Keratinocyte (primary cell): Measurements from ENCODE around the gene SF3A1. TPM values are rescaled to one million over a fixed set of nuclear protein-coding genes. Genes with fewer than 3 reads are reported as not detected.

Experiments used
- DNase-seq: peaks from one replicate; pipeline ENCODE4 v3.0.0-alpha.2; 2011; ENCODE audit warnings: low read depth, missing footprints, low spot score
- FAIRE-seq: peaks from 2 replicates; lab custom pipeline; 2011; peaks lifted over from hg19 to GRCh38; lab: Jason Lieb, UNC
- H2AFZ ChIP-seq: 2 replicates; pipeline ENCODE4 v1.6.0; 2012; ENCODE audit warnings: low read length, control low read depth, inconsistent platforms; ENCODE audit not compliant: control insufficient read depth
- H3K27ac ChIP-seq: 2 replicates; pipeline ENCODE4 v1.5.1; 2011; ENCODE audit warnings: low read length; ENCODE audit not compliant: control insufficient read depth, insufficient read depth
- H3K27me3 ChIP-seq: 3 replicates; pipeline ENCODE4 v1.6.0; 2011; ENCODE audit warnings: low read length; ENCODE audit not compliant: control insufficient read depth, insufficient read depth; ENCODE audit errors: extremely low read depth
- H3K36me3 ChIP-seq, 2 experiments: 2 replicates in 1 of 2; 3 replicates in 1 of 2; pipeline ENCODE4 v1.5.1; 2011; ENCODE audit warnings: low read length in 2 of 2, mild to moderate bottlenecking in 1 of 2; ENCODE audit not compliant: control insufficient read depth in 2 of 2, insufficient read depth in 2 of 2; ENCODE audit errors: extremely low read depth in 1 of 2
- H3K4me1 ChIP-seq: 3 replicates; pipeline ENCODE4 v1.5.1; 2011; ENCODE audit warnings: low read length; ENCODE audit not compliant: control insufficient read depth, insufficient read depth; ENCODE audit errors: extremely low read depth
- H3K4me2 ChIP-seq: 3 replicates; pipeline ENCODE4 v1.6.0; 2011; ENCODE audit warnings: low read depth, low read length; ENCODE audit not compliant: control insufficient read depth, insufficient read depth; ENCODE audit errors: extremely low read depth
- H3K4me3 ChIP-seq, 3 experiments: fragments of 200-600 bp in 1 of 3; sonication (generic) in 1 of 3; 2 replicates in 2 of 3; 3 replicates in 1 of 3; pipeline ENCODE4 v1.5.1; 2011 to 2016; ENCODE audit warnings: low read length in 3 of 3, mild to moderate bottlenecking in 3 of 3, control low read depth in 2 of 3, inconsistent platforms in 1 of 3, low read depth in 1 of 3, mixed read lengths in 1 of 3, mixed run types in 1 of 3, moderate library complexity in 1 of 3; ENCODE audit not compliant: control insufficient read depth in 2 of 3, insufficient read depth in 2 of 3; ENCODE audit errors: extremely low read depth in 1 of 3
- H3K79me2 ChIP-seq: 2 replicates; pipeline ENCODE4 v1.6.0; 2012; ENCODE audit warnings: low read length; ENCODE audit not compliant: control insufficient read depth, insufficient read depth
- H3K9ac ChIP-seq: 3 replicates; pipeline ENCODE4 v1.6.0; 2011; ENCODE audit warnings: low read length; ENCODE audit not compliant: control insufficient read depth, insufficient read depth; ENCODE audit errors: extremely low read depth
- H3K9me1 ChIP-seq: 3 replicates; pipeline ENCODE4 v1.6.0; 2011; ENCODE audit warnings: low read length; ENCODE audit not compliant: control insufficient read depth, insufficient read depth; ENCODE audit errors: extremely low read depth
- H3K9me3 ChIP-seq: 2 replicates; pipeline ENCODE4 v1.5.1; 2012; ENCODE audit warnings: low read depth, low read length; ENCODE audit not compliant: control insufficient read depth
- H4K20me1 ChIP-seq: 3 replicates; pipeline ENCODE4 v1.6.0; 2011; ENCODE audit warnings: low read length; ENCODE audit not compliant: control insufficient read depth, insufficient read depth; ENCODE audit errors: extremely low read depth
- CTCF ChIP-seq, 3 experiments: IDR thresholded peaks in 1 of 3; conservative IDR thresholded peaks in 1 of 3; optimal IDR thresholded peaks in 1 of 3; 2 replicates in 2 of 3; 3 replicates in 1 of 3; pipeline versions ENCODE3 to v1.5.1; 2011; ENCODE audit warnings: low read length in 3 of 3, mild to moderate bottlenecking in 3 of 3, moderate library complexity in 2 of 3, control low read depth in 1 of 3, inconsistent platforms in 1 of 3; ENCODE audit not compliant: insufficient read depth in 2 of 3; ENCODE audit errors: extremely low read depth in 1 of 3
- EZH2 ChIP-seq: IDR thresholded peaks from one replicate; pipeline ENCODE4 v1.6.1; 2012; ENCODE audit warnings: inconsistent platforms, mild to moderate bottlenecking, low read length, moderate library complexity
- dilution Hi-C: fragments of 300-500 bp; cut with MboI; formaldehyde crosslinking; loops from one replicate; pipeline ENCODE4 v1.7.0; 2020; ENCODE audit warnings: low sequenced_read_pairs; ENCODE audit not compliant: extremely low pct_ligation_motif_present
- polyA plus RNA-seq, 5 experiments: library from polyadenylated mRNA; depleted of rRNA in 3 of 5; stranded (reverse) in 3 of 5; stranded (forward) in 1 of 5; unstranded in 1 of 5; fragments of >200 nt; gene quantifications; 1 replicate in 1 of 5; 2 replicates in 3 of 5; 3 replicates in 1 of 5; pipeline versions ENCODE4 v1.2.1 to v1.2.3, GENCODE V29; 2011 to 2012; ENCODE audit warnings: missing spikeins in 2 of 5, low read depth in 1 of 5, low replicate concordance in 1 of 5

The SF3A1 gene
- polyA plus RNA-seq, 1 donor (not counting 4 experiments of a cell fraction or from before 2014, with no cell fraction given) = 34.2 TPM

- FAIRE-seq = no peak
- Histone ChIP-seq H3K27me3 (no peaks in the 10 kb centered on the region), H3K9me3 (no peaks in the 10 kb centered on the region), H3K79me2 (peaks cover 29% of the 10 kb centered on the region), H3K4me2 (no peak overlapping the region), H3K4me3 (no peak overlapping the region), H4K20me1 (peaks cover 2% of the 10 kb centered on the region), H3K9ac (no peak overlapping the region), H3K9me1 (no peaks in the 10 kb centered on the region), H3K36me3 (peaks cover 57 to 64% of the 10 kb centered on the region in 2 experiments), H3K4me1 (no peaks in the 10 kb centered on the region), H2AFZ (no peak overlapping the region), H3K27ac (no peak overlapping the region)
- DNase-seq = no peak
- dilution Hi-C loops = no loop called here
- TF ChIP-seq EZH2 (no peak), CTCF (optimal IDR thresholded peaks at IDR 0.05 in 1 of 3, IDR thresholded peaks at IDR 0.05 in 1 of 3, conservative IDR thresholded peaks at IDR 0.05 in 1 of 3; ENCODE audit: extremely low read depth in 1 of 3, insufficient read depth in 2 of 3, low read length in 3 of 3) (no peak)
Observed at GRCh38 chr22:30344447-30345200, 12.1 kb downstream of the SF3A1 start.

- no peaks in the 10 kb centered on the region for H3K4me1 ChIP-seq
- H3K9me3 ChIP-seq = no peaks in the 10 kb centered on the region
- H2AFZ ChIP-seq = no peak overlapping the region
- no peak for TF ChIP-seq CTCF (optimal IDR thresholded peaks at IDR 0.05 in 1 of 3, IDR thresholded peaks at IDR 0.05 in 1 of 3, conservative IDR thresholded peaks at IDR 0.05 in 1 of 3; ENCODE audit: extremely low read depth in 1 of 3, insufficient read depth in 2 of 3, low read length in 3 of 3)
- TF ChIP-seq EZH2 = no peak
- dilution Hi-C loops = no loop called here
- DNase-seq (no peak), FAIRE-seq (no peak)
- peaks cover 3% of the 10 kb centered on the region for H3K79me2 ChIP-seq
- no peaks in the 10 kb centered on the region for H3K9me1 ChIP-seq
- no peaks in the 10 kb centered on the region for H3K27me3 ChIP-seq
- no peak overlapping the region for H3K4me3 ChIP-seq
- no peaks in the 10 kb centered on the region for H4K20me1 ChIP-seq
- no peak overlapping the region for H3K4me2 ChIP-seq
- no peak overlapping the region for H3K9ac ChIP-seq
- no peak overlapping the region for H3K27ac ChIP-seq
- peaks cover 70% of the 10 kb centered on the region in 2 experiments for H3K36me3 ChIP-seq
Observed at GRCh38 chr22:30340911-30341685, 15.6 kb downstream of the SF3A1 start.
